Esophagus muscularis mucosa (tissue), 4 donors: Measurements from ENCODE around the gene TOR4A.

Source experiments
- EP300 ChIP-seq: sonication (generic); formaldehyde crosslinking; IDR thresholded peaks from one replicate; pipeline ENCODE4 v1.6.1; 2017; ENCODE audit warnings: antibody characterized with exemption
- POLR2A ChIP-seq: fragments of 450-650 bp; IDR thresholded peaks from one replicate; pipeline ENCODE4 v1.6.1; 2017; ENCODE audit warnings: antibody characterized with exemption, moderate library complexity, mild to moderate bottlenecking, low read depth
- TF ChIP-seq, protein P1 (sequence below), 3 experiments: fragments of 200-600 bp in 2 of 3; fragments of 450-650 bp in 1 of 3; sonication (generic) in 2 of 3; IDR thresholded peaks; one replicate each; pipeline ENCODE4 v1.5.1; 2017 to 2019; ENCODE audit warnings: antibody characterized with exemption in 3 of 3, mild to moderate bottlenecking in 2 of 3, moderate library complexity in 1 of 3

DNA sequence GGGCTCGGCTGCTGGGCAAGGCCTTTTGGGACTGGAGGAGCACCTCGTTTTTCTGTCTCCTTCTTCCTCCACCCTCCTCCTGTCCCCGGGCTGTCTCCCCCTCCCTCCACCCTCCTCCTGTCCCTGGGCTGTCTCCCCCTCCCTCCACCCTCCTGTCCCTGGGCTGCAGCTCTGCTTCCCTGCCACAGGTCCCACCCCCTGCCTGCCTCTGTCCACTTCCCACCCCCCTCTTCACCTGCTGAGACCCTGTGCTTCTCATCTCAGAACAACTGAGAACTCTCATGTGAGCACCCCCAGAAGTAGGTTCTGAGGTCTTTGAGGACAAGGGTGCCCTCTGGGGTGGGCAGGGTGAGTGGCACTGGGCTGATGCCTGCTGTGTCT lies 5.8 kb upstream of the TOR4A start:
- TF ChIP-seq, protein P1, sequence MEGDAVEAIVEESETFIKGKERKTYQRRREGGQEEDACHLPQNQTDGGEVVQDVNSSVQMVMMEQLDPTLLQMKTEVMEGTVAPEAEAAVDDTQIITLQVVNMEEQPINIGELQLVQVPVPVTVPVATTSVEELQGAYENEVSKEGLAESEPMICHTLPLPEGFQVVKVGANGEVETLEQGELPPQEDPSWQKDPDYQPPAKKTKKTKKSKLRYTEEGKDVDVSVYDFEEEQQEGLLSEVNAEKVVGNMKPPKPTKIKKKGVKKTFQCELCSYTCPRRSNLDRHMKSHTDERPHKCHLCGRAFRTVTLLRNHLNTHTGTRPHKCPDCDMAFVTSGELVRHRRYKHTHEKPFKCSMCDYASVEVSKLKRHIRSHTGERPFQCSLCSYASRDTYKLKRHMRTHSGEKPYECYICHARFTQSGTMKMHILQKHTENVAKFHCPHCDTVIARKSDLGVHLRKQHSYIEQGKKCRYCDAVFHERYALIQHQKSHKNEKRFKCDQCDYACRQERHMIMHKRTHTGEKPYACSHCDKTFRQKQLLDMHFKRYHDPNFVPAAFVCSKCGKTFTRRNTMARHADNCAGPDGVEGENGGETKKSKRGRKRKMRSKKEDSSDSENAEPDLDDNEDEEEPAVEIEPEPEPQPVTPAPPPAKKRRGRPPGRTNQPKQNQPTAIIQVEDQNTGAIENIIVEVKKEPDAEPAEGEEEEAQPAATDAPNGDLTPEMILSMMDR (IDR thresholded peaks at IDR 0.05), result no peak
- TF ChIP-seq POLR2A (no peak), EP300 (no peak)
